Measurements from ENCODE around the gene DPYSL3. TPM values are rescaled to one million over a fixed set of nuclear protein-coding genes. Genes with fewer than 3 reads are reported as not detected.

Gene DPYSL3
- polyA plus RNA-seq, 3 donors: 3.8 to 77.3 (median 31.8) TPM

GRCh38 chr5:147452165-147452811, 57.6 kb downstream of the DPYSL3 start:
- H3K27ac ChIP-seq (ENCODE audit: low read depth, low read length): no peak overlapping the region
- 20 to 30% (median 20%) methylated on average over 25 of the region's 25 CpGs for WGBS, 3 donors

DNA sequence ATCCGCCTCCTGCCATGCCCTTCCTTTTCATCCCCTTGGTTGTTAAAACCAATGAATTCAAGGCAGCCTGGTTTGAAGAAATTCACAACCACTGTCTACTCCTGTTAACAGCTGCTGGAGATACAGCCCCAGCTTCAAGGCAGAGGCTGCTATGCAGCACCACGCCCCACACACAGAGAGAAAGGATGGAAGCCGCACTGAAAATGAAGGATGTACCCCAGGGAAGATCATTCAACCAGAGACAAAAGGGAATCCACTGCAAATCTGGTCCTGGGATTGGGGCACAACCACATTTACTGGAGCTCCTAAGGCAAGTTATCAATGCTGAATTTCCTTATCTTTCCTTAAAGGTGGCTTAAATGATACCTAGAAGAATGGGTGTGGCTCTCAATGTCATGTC, 58.7 kb downstream of the DPYSL3 start:
- no peak overlapping the region for H3K27ac ChIP-seq (ENCODE audit: low read depth, low read length)
- WGBS, 3 donors: 86 to 90% (median 87%) methylated on average over 3 of the region's 3 CpGs

GRCh38 chr5:147450606-147451005, 59.3 kb downstream of the DPYSL3 start:
- H3K27ac ChIP-seq (ENCODE audit: low read depth, low read length): no peak overlapping the region

- no peak overlapping the region for H3K27ac ChIP-seq (ENCODE audit: low read depth, low read length)
- 77 to 88% (median 88%) methylated on average over 1 of the region's 1 CpG for WGBS, 3 donors
These were observed 61.1 kb downstream of the DPYSL3 start for GRCh38 chr5:147448766-147449165.

GRCh38 chr5:147446523-147446922, 63.3 kb downstream of the DPYSL3 start:
- WGBS, 3 donors: 57 to 66% (median 64%) methylated on average over 2 of the region's 2 CpGs

DNA sequence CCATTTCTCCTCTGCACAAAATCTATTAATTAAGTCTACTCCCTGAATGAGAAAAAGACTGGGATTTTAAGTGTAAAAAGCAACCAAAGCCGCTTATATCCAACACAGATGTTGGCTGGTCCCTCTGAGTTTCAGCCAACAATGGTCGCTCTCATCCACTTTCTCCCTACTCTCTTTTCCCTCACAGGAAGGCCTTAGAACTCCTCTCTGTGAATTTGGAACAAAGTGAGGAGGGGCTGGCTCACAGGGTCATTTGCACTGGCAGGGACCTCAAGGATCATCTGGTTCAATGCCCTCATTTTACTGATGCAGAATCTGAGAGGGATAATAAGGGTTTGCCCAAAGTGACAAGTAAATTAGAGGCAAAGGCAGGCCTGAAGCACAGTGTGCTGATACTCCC, 64.0 kb downstream of the DPYSL3 start:
- H3K27ac ChIP-seq (ENCODE audit: low read depth, low read length): no peak overlapping the region
- 69 to 86% (median 79%) methylated on average over 2 of the region's 2 CpGs for WGBS, 3 donors

More at GRCh38 chr5:147446523-147446922, 63.3 kb downstream of the DPYSL3 start:
- H3K27ac ChIP-seq (ENCODE audit: low read depth, low read length): no peak overlapping the region

GRCh38 chr5:147445090-147445489, 64.8 kb downstream of the DPYSL3 start:
- no peak overlapping the region for H3K27ac ChIP-seq (ENCODE audit: low read depth, low read length)

- no peak overlapping the region for H3K27ac ChIP-seq (ENCODE audit: low read depth, low read length)
- WGBS, 3 donors: 73 to 80% (median 76%) methylated on average over 6 of the region's 6 CpGs
These were observed 67.6 kb downstream of the DPYSL3 start for GRCh38 chr5:147442224-147442623.

DNA sequence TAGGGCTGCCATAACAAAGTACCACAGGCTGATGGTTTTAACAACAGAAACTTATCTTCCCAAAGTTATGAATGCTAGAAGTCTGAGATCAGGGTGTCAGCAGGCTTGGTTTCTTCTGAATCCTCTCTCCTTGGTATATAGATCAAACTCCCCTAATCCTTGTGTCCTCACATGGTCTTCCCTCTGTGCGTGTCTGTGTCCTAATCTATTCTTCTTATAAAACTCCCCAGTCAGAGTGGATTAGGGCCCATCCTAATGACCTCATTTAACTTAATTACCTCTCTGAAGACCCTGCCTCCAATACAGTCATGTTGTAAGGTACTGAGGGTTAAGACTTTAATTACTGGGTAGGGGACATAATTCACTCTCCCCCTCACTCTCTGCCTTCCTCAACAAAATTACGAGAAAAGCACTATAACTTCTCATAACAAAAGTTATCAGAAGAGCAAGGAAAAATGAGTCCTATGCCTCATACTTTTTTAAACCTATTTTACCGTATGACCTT, 68.6 kb downstream of the DPYSL3 start:
- no peak overlapping the region for H3K27ac ChIP-seq (ENCODE audit: low read depth, low read length)
- WGBS, 3 donors: 91 to 96% (median 91%) methylated on average over 3 of the region's 3 CpGs

- no peak overlapping the region for H3K27ac ChIP-seq (ENCODE audit: low read depth, low read length)
- 81 to 88% (median 85%) methylated on average over 2 of the region's 2 CpGs for WGBS, 3 donors
These were observed 70.6 kb downstream of the DPYSL3 start for GRCh38 chr5:147439254-147439653.

GRCh38 chr5:147437161-147437596, 72.7 kb downstream of the DPYSL3 start:
- 63 to 66% (median 65%) methylated on average over 6 of the region's 6 CpGs for WGBS, 3 donors
- no peak overlapping the region for H3K27ac ChIP-seq (ENCODE audit: low read depth, low read length)

GRCh38 chr5:147436596-147436995, 73.3 kb downstream of the DPYSL3 start:
- WGBS, 3 donors: 49 to 90% (median 66%) methylated on average over 3 of the region's 3 CpGs
- no peak overlapping the region for H3K27ac ChIP-seq (ENCODE audit: low read depth, low read length)

GRCh38 chr5:147434049-147434448, 75.8 kb downstream of the DPYSL3 start:
- H3K27ac ChIP-seq (ENCODE audit: low read depth, low read length): no peak overlapping the region
- 73 to 82% (median 75%) methylated on average over 3 of the region's 3 CpGs for WGBS, 3 donors

GRCh38 chr5:147432323-147432722, 77.5 kb downstream of the DPYSL3 start:
- no peak overlapping the region for H3K27ac ChIP-seq (ENCODE audit: low read depth, low read length)
- WGBS, 3 donors: 29 to 67% (median 64%) methylated on average over 4 of the region's 4 CpGs

GRCh38 chr5:147431586-147431985, 78.3 kb downstream of the DPYSL3 start:
- no peak overlapping the region for H3K27ac ChIP-seq (ENCODE audit: low read depth, low read length)
- WGBS, 3 donors: 71 to 77% (median 76%) methylated on average over 3 of the region's 3 CpGs

- 75 to 98% (median 97%) methylated on average over 2 of the region's 2 CpGs for WGBS, 3 donors
- H3K27ac ChIP-seq (ENCODE audit: low read depth, low read length): no peak overlapping the region
These were observed 79.2 kb downstream of the DPYSL3 start for GRCh38 chr5:147430628-147431027.

DNA sequence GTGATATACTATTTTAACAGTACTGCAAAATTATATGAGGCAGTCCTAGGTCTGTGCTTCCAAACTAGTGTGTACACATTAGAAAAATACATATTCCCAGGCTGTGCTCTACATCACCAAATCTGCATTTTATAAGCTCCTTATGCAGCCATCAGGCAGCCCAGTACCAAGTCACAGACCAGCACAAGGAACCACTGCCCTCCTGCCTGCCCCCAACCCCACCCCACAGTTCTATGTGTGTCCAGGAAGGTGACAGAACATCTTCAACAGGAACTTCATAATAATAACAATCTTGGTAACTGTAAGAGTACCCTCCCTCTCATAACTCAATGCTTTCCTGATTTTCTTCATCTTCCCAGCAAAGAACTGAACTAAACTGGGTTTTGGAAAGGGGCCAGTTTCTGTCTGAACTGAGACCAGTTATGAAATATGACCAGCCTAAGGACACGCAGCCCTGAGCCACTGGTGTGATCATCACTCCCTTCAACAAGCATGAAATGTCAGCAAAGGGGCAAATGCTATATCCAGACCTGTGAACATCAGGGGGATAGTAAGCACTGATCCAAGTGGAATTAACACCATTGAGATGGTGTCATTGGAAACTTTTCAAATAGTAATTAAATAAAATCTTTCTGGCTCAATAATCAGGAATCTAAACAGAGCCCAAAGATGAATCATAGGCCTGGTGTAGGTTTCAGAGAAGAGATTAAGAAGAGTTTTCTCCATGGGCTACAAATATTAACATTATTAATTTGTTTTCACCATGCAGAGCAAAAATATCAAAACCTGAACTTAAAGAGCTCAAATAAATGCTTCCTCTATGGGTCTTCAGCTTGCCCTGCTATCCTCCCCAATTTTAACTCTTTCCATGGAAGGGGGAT, 82.1 kb downstream of the DPYSL3 start:
- no peak overlapping the region for H3K27ac ChIP-seq (ENCODE audit: low read depth, low read length)

GRCh38 chr5:147426640-147427327, 83.1 kb downstream of the DPYSL3 start:
- 70 to 74% (median 74%) methylated on average over 3 of the region's 3 CpGs for WGBS, 3 donors
- no peak overlapping the region for H3K27ac ChIP-seq (ENCODE audit: low read depth, low read length)

More for the DNA sequence above, 82.1 kb downstream of the DPYSL3 start:
- WGBS, 3 donors: 18 to 47% (median 28%) methylated on average over 1 of the region's 1 CpG

- WGBS, 3 donors: 78 to 96% (median 92%) methylated on average over 2 of the region's 2 CpGs
These were observed 91.3 kb downstream of the DPYSL3 start for GRCh38 chr5:147418613-147419012.

More at GRCh38 chr5:147418613-147419012, 91.3 kb downstream of the DPYSL3 start:
- no peak overlapping the region for H3K27ac ChIP-seq (ENCODE audit: low read depth, low read length)
